ENCODE results near the gene TRMT1.

GRCh38 chr19:13076320-13076719, 40.2 kb downstream of the TRMT1 start:
- TF ChIP-seq CTCF (conservative IDR thresholded peaks at IDR 0.05 in 1 of 2, IDR thresholded peaks at IDR 0.05 in 1 of 2; ENCODE audit: low read depth in 1 of 2, low read length in 2 of 2) (no peak), EZH2 (IDR thresholded peaks at IDR 0.05; ENCODE audit: low read length, missing control alignments) (no peak)

All from fibroblast of lung (primary cell).